ENCODE data around the gene KDM1A.
A peak's percentile ranks its signal among the peaks of the same experiment; 100 is the strongest.
"Not testable (repeated sequence)": the region's sequence is repeated elsewhere in the genome, so short reads cannot be mapped to it uniquely, and the experiment has no call there.

KDM1A gene

DNA sequence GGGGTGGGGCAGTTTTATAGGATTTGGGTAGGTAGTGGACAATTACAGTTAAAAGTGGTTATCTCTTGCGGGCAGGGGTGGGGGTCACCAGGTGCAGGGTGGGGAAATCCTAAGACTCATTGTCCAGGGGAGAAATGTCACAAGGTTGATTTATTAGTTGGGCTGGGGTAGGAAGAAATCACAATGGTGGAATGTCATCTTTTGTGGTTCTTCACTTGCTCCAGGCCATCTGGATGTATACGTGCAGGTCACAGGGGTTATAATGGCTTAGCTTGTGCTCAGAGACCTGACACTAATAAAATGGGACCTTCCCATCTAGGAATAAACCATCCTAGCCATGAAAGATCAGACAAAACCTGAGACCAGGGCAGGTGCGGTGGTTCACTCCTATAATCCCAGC, 15.2 kb upstream of the KDM1A start:
- TF ChIP-seq, protein P1, sequence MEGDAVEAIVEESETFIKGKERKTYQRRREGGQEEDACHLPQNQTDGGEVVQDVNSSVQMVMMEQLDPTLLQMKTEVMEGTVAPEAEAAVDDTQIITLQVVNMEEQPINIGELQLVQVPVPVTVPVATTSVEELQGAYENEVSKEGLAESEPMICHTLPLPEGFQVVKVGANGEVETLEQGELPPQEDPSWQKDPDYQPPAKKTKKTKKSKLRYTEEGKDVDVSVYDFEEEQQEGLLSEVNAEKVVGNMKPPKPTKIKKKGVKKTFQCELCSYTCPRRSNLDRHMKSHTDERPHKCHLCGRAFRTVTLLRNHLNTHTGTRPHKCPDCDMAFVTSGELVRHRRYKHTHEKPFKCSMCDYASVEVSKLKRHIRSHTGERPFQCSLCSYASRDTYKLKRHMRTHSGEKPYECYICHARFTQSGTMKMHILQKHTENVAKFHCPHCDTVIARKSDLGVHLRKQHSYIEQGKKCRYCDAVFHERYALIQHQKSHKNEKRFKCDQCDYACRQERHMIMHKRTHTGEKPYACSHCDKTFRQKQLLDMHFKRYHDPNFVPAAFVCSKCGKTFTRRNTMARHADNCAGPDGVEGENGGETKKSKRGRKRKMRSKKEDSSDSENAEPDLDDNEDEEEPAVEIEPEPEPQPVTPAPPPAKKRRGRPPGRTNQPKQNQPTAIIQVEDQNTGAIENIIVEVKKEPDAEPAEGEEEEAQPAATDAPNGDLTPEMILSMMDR (IDR thresholded peaks at IDR 0.05; ENCODE audit: low read depth, low read length, missing control alignments), result no peak
- H3K4me3 ChIP-seq (ENCODE audit: low read depth, low read length), result no peak overlapping the region
- DNase-seq (ENCODE audit: low read depth), result no peak

DNA sequence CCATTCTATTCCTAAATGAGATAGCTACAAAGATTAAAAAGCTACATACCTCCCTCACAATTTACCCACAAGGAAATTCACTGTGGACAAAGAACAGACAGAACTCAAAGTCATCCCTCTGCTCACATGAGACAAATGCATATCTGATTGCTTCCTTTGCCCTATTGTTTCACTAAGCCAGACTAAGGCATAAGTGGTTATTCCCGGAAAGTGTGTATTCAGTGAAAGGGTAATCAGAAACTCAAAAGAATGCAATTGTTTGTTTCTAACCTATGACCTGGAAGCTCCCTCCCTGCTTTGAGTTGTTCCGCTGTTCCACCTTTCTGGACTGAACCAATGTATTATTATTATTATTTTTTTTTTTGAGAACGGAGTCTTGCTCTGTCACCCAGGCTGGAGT, 14.5 kb upstream of the KDM1A start:
- DNase-seq (ENCODE audit: low read depth); H3K4me3 ChIP-seq (ENCODE audit: low read depth, low read length): not testable (repeated sequence)

DNA sequence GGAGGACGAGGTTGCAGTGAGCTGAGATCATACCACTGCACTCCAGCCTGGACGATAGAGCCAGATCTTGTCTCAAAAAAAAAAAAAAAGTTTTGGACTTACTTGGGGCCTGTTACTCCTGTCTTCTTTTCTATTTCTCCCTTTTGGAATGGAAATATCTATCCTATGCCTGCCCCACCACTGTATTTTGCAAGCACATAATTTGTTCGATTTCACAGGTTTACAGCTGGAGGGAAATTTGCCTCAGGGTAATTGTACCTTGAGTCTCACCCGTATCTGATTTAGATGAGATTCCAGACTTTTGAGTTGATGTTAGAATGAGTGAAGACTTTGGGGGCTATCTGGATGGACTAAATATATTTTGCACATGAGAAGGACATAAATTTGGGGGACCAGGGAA, 12.2 kb upstream of the KDM1A start:
- H3K4me3 ChIP-seq (ENCODE audit: low read depth, low read length), result no peak overlapping the region
- TF ChIP-seq, protein P1 (IDR thresholded peaks at IDR 0.05; ENCODE audit: low read depth, low read length, missing control alignments), result no peak
- DNase-seq (ENCODE audit: low read depth), result no peak

DNA sequence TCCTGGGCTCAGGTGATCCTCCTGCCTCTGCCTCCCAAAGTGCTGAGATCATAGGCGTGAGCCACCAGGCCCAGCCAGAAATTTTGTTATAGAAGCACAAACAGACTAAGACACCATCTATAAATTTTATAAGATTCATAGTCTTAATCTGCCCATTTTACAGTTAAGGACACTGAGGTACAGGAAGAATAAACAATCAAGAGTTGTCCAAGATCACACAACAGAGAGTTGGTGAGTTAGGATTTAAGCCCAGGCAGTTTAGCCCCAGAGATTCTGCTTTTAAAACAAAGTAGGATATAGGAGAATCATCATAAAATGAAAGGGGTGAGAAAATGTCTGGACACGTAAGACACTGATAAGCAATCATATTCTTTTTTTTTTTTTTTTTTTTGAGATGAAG, 10.4 kb upstream of the KDM1A start:
- no peak for DNase-seq (ENCODE audit: low read depth)
- TF ChIP-seq, protein P1 (IDR thresholded peaks at IDR 0.05; ENCODE audit: low read depth, low read length, missing control alignments), result no peak
- H3K4me3 ChIP-seq (ENCODE audit: low read depth, low read length), result no peak overlapping the region

DNA sequence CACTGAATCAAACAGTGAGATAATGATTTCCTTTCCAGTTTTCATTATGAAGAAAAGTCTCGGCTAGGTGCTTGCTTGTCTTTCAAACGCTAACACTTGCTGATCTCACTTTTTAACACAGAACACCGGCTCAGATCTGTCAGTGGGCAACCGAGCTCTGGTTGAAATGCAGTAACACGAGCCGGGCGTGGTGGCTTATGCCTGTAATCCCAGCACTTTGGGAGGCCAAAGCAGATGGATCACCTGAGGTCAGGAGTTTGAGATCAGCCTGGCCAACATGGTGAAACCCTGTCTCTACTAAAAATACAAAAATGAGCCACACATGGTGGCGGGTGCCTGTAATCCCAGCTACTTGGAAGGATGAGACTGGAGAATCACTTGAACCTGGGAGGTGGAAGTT, 9.2 kb upstream of the KDM1A start:
- not testable (repeated sequence) for DNase-seq (ENCODE audit: low read depth); H3K4me3 ChIP-seq (ENCODE audit: low read depth, low read length)

DNA sequence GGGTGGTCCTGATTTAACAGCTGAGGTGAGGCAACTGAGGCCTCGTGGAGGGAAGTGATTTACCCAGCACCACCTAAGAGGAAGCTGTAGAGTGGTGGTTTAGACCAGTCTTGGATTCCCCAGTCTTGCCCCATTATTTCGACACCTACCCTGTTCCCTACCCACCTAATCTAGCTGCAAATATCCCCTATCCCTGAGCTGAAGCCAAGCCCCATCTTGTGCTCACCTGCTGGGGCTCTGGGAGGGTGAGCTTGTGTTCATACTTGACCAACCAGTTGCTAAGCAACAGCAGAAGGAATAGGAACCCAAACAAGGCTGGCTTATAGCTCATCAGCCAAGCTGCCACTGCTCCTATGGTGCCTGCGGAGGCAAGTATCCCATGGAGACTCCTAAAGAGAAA, 5.6 kb upstream of the KDM1A start:
- H3K4me3 ChIP-seq (ENCODE audit: low read depth, low read length), result no peak overlapping the region
- TF ChIP-seq, protein P1 (IDR thresholded peaks at IDR 0.05; ENCODE audit: low read depth, low read length, missing control alignments), result no peak
- no peak for DNase-seq (ENCODE audit: low read depth)

DNA sequence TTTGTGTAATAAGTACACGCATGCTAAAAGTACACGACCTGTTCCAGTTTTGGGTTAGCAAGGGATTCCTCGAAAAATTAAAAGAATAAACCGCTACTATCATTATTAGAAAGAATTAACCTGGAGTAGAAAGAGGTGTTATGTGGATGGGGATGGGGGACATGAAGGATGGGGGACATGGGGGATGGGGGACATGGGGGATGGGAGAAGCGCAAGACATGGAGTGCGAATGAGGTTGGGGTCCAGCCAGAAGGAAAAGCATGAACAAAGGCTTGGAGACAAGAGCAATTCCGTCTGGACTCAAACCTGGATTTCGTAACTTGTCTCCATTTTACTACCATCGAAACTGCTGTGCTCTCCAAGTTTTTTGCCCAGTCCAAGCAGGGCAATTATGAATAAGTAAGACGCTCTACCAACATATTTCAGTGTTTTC, 591 bp upstream of the KDM1A start:
- peak overlapping the region; percentile 94 for H3K4me3 ChIP-seq (ENCODE audit: low read depth, low read length)
- TF ChIP-seq, protein P1 (IDR thresholded peaks at IDR 0.05; ENCODE audit: low read depth, low read length, missing control alignments), result no peak
- no peak for DNase-seq (ENCODE audit: low read depth)

DNA sequence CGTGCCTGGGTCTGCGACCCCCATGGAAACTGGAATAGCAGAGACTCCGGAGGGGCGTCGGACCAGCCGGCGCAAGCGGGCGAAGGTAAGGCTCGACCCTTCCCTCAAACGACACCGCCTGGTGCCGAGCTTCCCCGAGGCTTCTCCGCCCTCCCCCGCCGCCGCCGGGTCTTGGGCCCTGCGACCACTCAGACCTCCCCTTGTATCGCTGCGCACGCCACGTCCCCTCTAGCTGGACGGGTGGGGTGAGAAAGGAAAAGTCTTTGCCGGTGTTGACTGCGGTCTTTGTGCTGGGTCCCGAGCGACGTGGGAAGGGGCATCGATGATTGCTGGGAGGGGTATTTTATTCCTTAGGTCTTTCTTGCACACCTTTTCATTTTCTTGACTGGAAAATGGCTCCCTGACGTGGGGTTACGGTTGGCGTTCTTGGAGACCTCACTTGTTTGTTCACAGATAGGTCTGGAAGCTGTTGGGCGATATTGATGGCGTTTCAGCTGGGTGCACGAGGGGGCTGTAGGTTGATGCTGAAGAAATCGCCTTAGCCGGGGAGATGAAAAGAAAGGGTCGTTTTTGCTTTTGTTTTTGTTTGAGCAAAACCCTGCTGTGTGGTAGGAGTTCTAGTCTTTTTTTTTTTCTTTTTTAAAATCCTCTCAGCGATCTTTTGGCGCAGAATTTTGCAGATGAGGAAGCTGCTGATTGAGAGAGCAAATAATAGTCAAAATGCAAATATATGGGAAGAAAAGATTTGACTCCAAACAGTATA, 776 bp downstream of the KDM1A start:
- TF ChIP-seq, protein P1 (IDR thresholded peaks at IDR 0.05; ENCODE audit: low read depth, low read length, missing control alignments), result no peak
- no peak for DNase-seq (ENCODE audit: low read depth)
- H3K4me3 ChIP-seq (ENCODE audit: low read depth, low read length), result peak overlapping the region; percentile 94

All from GM12864 (cell line).